Endothelial cell of umbilical vein (primary cell): ENCODE results near the gene STIM1. TPM values are rescaled to one million over a fixed set of nuclear protein-coding genes. Genes with fewer than 3 reads are reported as not detected.
"Not testable (repeated sequence)": the region's sequence is repeated elsewhere in the genome, so short reads cannot be mapped to it uniquely, and the experiment has no call there.

ENCODE experiments used
- BruUV-seq: library from RNA; stranded (reverse); fragments of 400-500 nt; replicated peaks from 2 replicates; lab custom pipeline; 2021; lab: Mats Ljungman, UMichigan
- CTCF ChIA-PET: fragments of 300-600, 350-600 bp; sonication (Branson Sonifier 250); formaldehyde crosslinking; loops from one replicate; lab custom pipeline; 2021; ENCODE audit warnings: antibody characterized with exemption, inconsistent platforms; lab: Charles Lee
- POLR2A ChIA-PET: fragments of 300-600, 350-600 bp; sonication (Branson Sonifier 250); formaldehyde crosslinking; loops from one replicate; lab custom pipeline; 2021; ENCODE audit warnings: antibody characterized with exemption, inconsistent platforms; lab: Charles Lee
- DNase-seq: peaks from one replicate; pipeline ENCODE4 v3.0.0-alpha.2; 2011; ENCODE audit warnings: low read depth, low spot score
- FAIRE-seq: peaks from 2 replicates; lab custom pipeline; 2011; peaks lifted over from hg19 to GRCh38; lab: Jason Lieb, UNC
- H2AFZ ChIP-seq: 2 replicates; pipeline ENCODE4 v1.6.0; 2012; ENCODE audit warnings: low read depth, low read length, control low read depth, inconsistent platforms
- H3K27ac ChIP-seq: 2 replicates; pipeline ENCODE4 v1.5.1; 2011; ENCODE audit warnings: low read depth, mild to moderate bottlenecking, control low read depth, low read length, moderate library complexity; ENCODE audit not compliant: insufficient read depth
- H3K27me3 ChIP-seq, 2 experiments: 2 replicates each; pipeline versions ENCODE4 v1.6.0 to v1.6.1; 2011; ENCODE audit warnings: low read length in 2 of 2, mixed read lengths in 1 of 2; ENCODE audit not compliant: control insufficient read depth in 2 of 2, insufficient read depth in 2 of 2
- H3K36me3 ChIP-seq, 2 experiments: 2 replicates in 1 of 2; 3 replicates in 1 of 2; pipeline ENCODE4 v1.5.1; 2011; ENCODE audit warnings: low read length in 2 of 2, mild to moderate bottlenecking in 1 of 2, moderate library complexity in 1 of 2; ENCODE audit not compliant: control insufficient read depth in 2 of 2, insufficient read depth in 2 of 2; ENCODE audit errors: extremely low read depth in 1 of 2
- H3K4me1 ChIP-seq: 3 replicates; pipeline ENCODE4 v1.5.1; 2011; ENCODE audit warnings: mild to moderate bottlenecking, low read length; ENCODE audit not compliant: control insufficient read depth, insufficient read depth; ENCODE audit errors: extremely low read depth
- H3K4me2 ChIP-seq: 2 replicates; pipeline ENCODE4 v1.6.1; 2011; ENCODE audit warnings: low read length, control low read depth, mixed read lengths; ENCODE audit not compliant: insufficient read depth
- H3K4me3 ChIP-seq, 3 experiments: fragments of 200-600 bp in 1 of 3; sonication (generic), shearing (Covaris generic) in 1 of 3; replicated peaks in 1 of 3; 2 replicates each; pipeline ENCODE4 v1.5.1; 2011 to 2016; ENCODE audit warnings: control low read depth in 3 of 3, low read length in 3 of 3, mild to moderate bottlenecking in 2 of 3, inconsistent platforms in 1 of 3, low read depth in 1 of 3, moderate library complexity in 1 of 3; ENCODE audit not compliant: insufficient read depth in 1 of 3
- H3K79me2 ChIP-seq: 2 replicates; pipeline ENCODE4 v1.6.0; 2012; ENCODE audit warnings: low read length, inconsistent platforms; ENCODE audit not compliant: control insufficient read depth, insufficient read depth
- H3K9ac ChIP-seq: replicated peaks from 2 replicates; pipeline ENCODE3; 2011; ENCODE audit warnings: low read length, control low read depth; ENCODE audit not compliant: insufficient read depth; ENCODE audit errors: extremely low read depth
- H3K9me1 ChIP-seq: replicated peaks from 3 replicates; pipeline ENCODE4 v1.6.0; 2011; ENCODE audit warnings: mild to moderate bottlenecking, low read length; ENCODE audit not compliant: control insufficient read depth, insufficient read depth; ENCODE audit errors: extremely low read depth
- H3K9me3 ChIP-seq: replicated peaks from 2 replicates; pipeline ENCODE4 v1.5.1; 2012; ENCODE audit warnings: low read length, inconsistent platforms; ENCODE audit not compliant: control insufficient read depth, insufficient read depth
- H4K20me1 ChIP-seq: replicated peaks from 2 replicates; pipeline ENCODE3; 2011; ENCODE audit warnings: mild to moderate bottlenecking, low read length; ENCODE audit not compliant: control insufficient read depth, insufficient read depth; ENCODE audit errors: extremely low read depth
- EZH2 ChIP-seq: IDR thresholded peaks from 2 replicates; pipeline ENCODE4 v1.6.1; 2012; ENCODE audit warnings: borderline replicate concordance, low read depth, mild to moderate bottlenecking, moderate library complexity, low read length, inconsistent platforms; ENCODE audit not compliant: severe bottlenecking
- FOS ChIP-seq: IDR thresholded peaks from 2 replicates; pipeline ENCODE4 v1.6.1; 2011; ENCODE audit warnings: mild to moderate bottlenecking, low read length, moderate library complexity, borderline replicate concordance; ENCODE audit not compliant: insufficient read depth
- GATA2 ChIP-seq: IDR thresholded peaks from 2 replicates; pipeline ENCODE4 v1.7.0; 2011; ENCODE audit warnings: low read depth, mild to moderate bottlenecking, moderate library complexity, mixed read lengths, low read length; ENCODE audit not compliant: insufficient read length, insufficient read depth
- JUN ChIP-seq: IDR thresholded peaks from 2 replicates; pipeline ENCODE4 v1.6.1; 2011; ENCODE audit warnings: borderline replicate concordance, low read depth; ENCODE audit not compliant: insufficient read length, insufficient read depth
- MYC ChIP-seq: IDR thresholded peaks from one replicate; pipeline ENCODE4 v1.6.1; 2011; ENCODE audit warnings: mild to moderate bottlenecking, low read depth, low read length
- POLR2A ChIP-seq: IDR thresholded peaks from 2 replicates; pipeline ENCODE4 v1.6.1; 2012; ENCODE audit warnings: low read depth, mild to moderate bottlenecking, control low read depth, low read length
- POLR2AphosphoS5 ChIP-seq: IDR thresholded peaks from 2 replicates; pipeline ENCODE4 v1.6.1; 2012; ENCODE audit warnings: low read depth, mild to moderate bottlenecking, control low read depth, low read length, moderate library complexity; ENCODE audit not compliant: insufficient read depth
- dilution Hi-C: fragments of 300-500 bp; cut with MboI; formaldehyde crosslinking; loops from one replicate; pipeline ENCODE4 v1.15.0; 2019; ENCODE audit warnings: low sequenced_read_pairs; ENCODE audit not compliant: extremely low pct_ligation_motif_present
- intact Hi-C: fragments of 100-400 bp; cut with micrococcal nuclease; formaldehyde crosslinking; loops from one replicate; pipeline ENCODE4 v1.10.0; 2022
- polyA plus RNA-seq, 4 experiments: library from polyadenylated mRNA; depleted of rRNA in 3 of 4; stranded (reverse) in 3 of 4; unstranded in 1 of 4; fragments of >200 nt; gene quantifications; 2 replicates each; pipeline versions ENCODE4 v1.2.1 to v1.2.3, GENCODE V29; 2011 to 2012; ENCODE audit warnings: missing spikeins in 1 of 4
- total RNA-seq: library from RNA; stranded (reverse); gene quantifications from 2 replicates; pipeline ENCODE4 v1.2.3, GENCODE V29; 2021
- TF ChIP-seq, protein P1 (sequence below): IDR thresholded peaks from 2 replicates; pipeline ENCODE4 v1.6.1; 2011; ENCODE audit not compliant: insufficient read depth, insufficient read length
- TF ChIP-seq, protein P2 (sequence below), 2 donors: IDR thresholded peaks; 1 replicate in 1 of 2; 2 replicates in 1 of 2; pipeline ENCODE4 v1.5.1; 2011; ENCODE audit warnings: low read length in 2 of 2, mild to moderate bottlenecking in 2 of 2, moderate library complexity in 2 of 2, control low read depth in 1 of 2, inconsistent platforms in 1 of 2, low read depth in 1 of 2; ENCODE audit not compliant: insufficient read depth in 1 of 2; ENCODE audit errors: extremely low read depth in 1 of 2

The STIM1 gene
- total and polyA plus RNA-seq, 2 donors (not counting 3 experiments of a cell fraction or from before 2014, with no cell fraction given): 32.7 to 33.4 TPM

DNA sequence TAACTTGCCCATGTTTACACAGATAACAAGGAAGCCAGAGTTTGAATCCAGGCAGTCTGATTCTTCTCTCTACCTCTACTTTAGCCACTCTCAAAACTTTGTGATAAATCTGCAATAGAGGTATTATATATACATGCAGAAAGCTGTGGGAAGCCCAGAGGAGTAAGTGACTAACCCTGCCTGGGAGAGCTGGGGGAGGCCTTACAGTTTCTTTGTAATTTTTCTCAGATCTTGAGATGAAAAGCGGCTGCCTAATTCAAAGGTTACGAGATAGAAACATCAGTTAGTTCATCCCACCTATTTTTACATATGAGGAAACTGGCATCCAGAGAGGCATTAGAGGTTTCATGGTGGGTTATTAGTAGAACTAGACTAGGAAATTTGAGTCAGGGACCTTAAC is 4.9 kb downstream of the STIM1 start:
- no TSS peak for BruUV-seq

GRCh38 chr11:3860898-3861393 is 5.5 kb downstream of the STIM1 start:
- Histone ChIP-seq H3K79me2 (peaks cover 16% of the 10 kb centered on the region), H3K4me1 (peaks cover 30% of the 10 kb centered on the region)
- H3K36me3 ChIP-seq, H3K9me3 ChIP-seq, H3K9me1 ChIP-seq, H2AFZ ChIP-seq, H4K20me1 ChIP-seq, H3K27me3 ChIP-seq, H3K27ac ChIP-seq, H3K4me3 ChIP-seq, POLR2A ChIA-PET, FAIRE-seq, H3K4me2 ChIP-seq, intact Hi-C loops, DNase-seq, H3K9ac ChIP-seq, BruUV-seq: not testable (repeated sequence)
- CTCF ChIA-PET: interaction anchor here (0.6 to 4.2 kb wide), 2 partner anchors 12 to 212 kb away, joined by 3 to 22 read pairs; no protein-coding TSS in a partner anchor
- dilution Hi-C loops: loop anchor here (25.0 kb wide), 1 partner anchor 201 kb away; no protein-coding TSS in a partner anchor

More for the DNA sequence above, 4.9 kb downstream of the STIM1 start:
- POLR2A ChIA-PET: no interaction called here
- dilution Hi-C loops (loop anchor here (25.0 kb wide), 1 partner anchor 202 kb away; no protein-coding TSS in a partner anchor), intact Hi-C loops (no loop called here)
- Histone ChIP-seq H3K4me1 (peaks cover 25% of the 10 kb centered on the region), H3K9me3 (no peaks in the 10 kb centered on the region), H3K36me3 (no peaks in the 10 kb centered on the region), H4K20me1 (no peaks in the 10 kb centered on the region), H3K4me2 (no peak overlapping the region), H3K79me2 (peaks cover 16% of the 10 kb centered on the region), H3K27ac (no peak overlapping the region), H3K9me1 (no peaks in the 10 kb centered on the region), H3K9ac (no peak overlapping the region), H2AFZ (no peak overlapping the region), H3K4me3 (no peak overlapping the region), H3K27me3 (no peaks in the 10 kb centered on the region)
- CTCF ChIA-PET: interaction anchor here (0.5 to 4.2 kb wide), 2 partner anchors 10 to 11 kb away, joined by 3 to 22 read pairs; no protein-coding TSS in a partner anchor
- TF ChIP-seq, protein P1, sequence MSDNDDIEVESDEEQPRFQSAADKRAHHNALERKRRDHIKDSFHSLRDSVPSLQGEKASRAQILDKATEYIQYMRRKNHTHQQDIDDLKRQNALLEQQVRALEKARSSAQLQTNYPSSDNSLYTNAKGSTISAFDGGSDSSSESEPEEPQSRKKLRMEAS: no peak
- no peak for TF ChIP-seq EZH2
- TF ChIP-seq, protein P2, sequence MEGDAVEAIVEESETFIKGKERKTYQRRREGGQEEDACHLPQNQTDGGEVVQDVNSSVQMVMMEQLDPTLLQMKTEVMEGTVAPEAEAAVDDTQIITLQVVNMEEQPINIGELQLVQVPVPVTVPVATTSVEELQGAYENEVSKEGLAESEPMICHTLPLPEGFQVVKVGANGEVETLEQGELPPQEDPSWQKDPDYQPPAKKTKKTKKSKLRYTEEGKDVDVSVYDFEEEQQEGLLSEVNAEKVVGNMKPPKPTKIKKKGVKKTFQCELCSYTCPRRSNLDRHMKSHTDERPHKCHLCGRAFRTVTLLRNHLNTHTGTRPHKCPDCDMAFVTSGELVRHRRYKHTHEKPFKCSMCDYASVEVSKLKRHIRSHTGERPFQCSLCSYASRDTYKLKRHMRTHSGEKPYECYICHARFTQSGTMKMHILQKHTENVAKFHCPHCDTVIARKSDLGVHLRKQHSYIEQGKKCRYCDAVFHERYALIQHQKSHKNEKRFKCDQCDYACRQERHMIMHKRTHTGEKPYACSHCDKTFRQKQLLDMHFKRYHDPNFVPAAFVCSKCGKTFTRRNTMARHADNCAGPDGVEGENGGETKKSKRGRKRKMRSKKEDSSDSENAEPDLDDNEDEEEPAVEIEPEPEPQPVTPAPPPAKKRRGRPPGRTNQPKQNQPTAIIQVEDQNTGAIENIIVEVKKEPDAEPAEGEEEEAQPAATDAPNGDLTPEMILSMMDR (IDR thresholded peaks at IDR 0.05; ENCODE audit: extremely low read depth in 1 of 2, insufficient read depth in 1 of 2, low read depth in 1 of 2, low read length in 2 of 2): no peak
- TF ChIP-seq POLR2A: no peak
- TF ChIP-seq FOS: no peak
- no peak for TF ChIP-seq JUN
- TF ChIP-seq GATA2: no peak
- TF ChIP-seq MYC: no peak
- no peak for TF ChIP-seq POLR2AphosphoS5
- DNase-seq (no peak), FAIRE-seq (no peak)
